ENCODE data around the gene OR4C16. TPM values are rescaled to one million over a fixed set of nuclear protein-coding genes. Genes with fewer than 3 reads are reported as not detected.

Gene OR4C16, protein sequence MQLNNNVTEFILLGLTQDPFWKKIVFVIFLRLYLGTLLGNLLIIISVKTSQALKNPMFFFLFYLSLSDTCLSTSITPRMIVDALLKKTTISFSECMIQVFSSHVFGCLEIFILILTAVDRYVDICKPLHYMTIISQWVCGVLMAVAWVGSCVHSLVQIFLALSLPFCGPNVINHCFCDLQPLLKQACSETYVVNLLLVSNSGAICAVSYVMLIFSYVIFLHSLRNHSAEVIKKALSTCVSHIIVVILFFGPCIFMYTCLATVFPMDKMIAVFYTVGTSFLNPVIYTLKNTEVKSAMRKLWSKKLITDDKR
- not detected for total RNA-seq

DNA sequence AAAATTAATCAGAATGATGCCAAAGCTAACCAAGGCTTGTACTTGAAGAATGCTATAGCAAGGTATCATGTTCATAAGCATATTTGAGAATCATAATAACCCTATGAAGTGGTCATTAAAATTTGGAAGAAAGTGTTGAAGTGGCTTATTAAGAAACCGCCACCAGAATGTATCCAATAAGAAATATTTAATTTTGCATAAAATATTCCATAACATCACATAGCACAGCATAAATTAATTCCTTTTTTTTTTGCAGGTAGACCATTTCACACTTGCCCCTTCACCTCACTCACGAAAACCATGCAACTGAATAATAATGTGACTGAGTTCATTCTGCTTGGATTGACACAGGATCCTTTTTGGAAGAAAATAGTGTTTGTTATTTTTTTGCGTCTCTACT is at the start of gene OR4C16:
Gene OR4C16, plus strand, starts transcription at position 301 of the 400 bp plus-strand sequence. Its CDS starts 0 bp downstream, at position 301.
- Histone ChIP-seq H3K9me3 (no peaks in the 10 kb centered on the region), H3K27ac (no peak within 1 kb of the TSS), H3K4me3 (no peak within 1 kb of the TSS), H3K36me3 (no peaks in the 10 kb centered on the region), H3K27me3 (no peaks in the 10 kb centered on the region), H3K4me1 (no peaks in the 10 kb centered on the region)
- intact Hi-C loops (cut with DNase I; ENCODE audit: low total_unique reads): no loop called here
- TF ChIP-seq, protein P1, sequence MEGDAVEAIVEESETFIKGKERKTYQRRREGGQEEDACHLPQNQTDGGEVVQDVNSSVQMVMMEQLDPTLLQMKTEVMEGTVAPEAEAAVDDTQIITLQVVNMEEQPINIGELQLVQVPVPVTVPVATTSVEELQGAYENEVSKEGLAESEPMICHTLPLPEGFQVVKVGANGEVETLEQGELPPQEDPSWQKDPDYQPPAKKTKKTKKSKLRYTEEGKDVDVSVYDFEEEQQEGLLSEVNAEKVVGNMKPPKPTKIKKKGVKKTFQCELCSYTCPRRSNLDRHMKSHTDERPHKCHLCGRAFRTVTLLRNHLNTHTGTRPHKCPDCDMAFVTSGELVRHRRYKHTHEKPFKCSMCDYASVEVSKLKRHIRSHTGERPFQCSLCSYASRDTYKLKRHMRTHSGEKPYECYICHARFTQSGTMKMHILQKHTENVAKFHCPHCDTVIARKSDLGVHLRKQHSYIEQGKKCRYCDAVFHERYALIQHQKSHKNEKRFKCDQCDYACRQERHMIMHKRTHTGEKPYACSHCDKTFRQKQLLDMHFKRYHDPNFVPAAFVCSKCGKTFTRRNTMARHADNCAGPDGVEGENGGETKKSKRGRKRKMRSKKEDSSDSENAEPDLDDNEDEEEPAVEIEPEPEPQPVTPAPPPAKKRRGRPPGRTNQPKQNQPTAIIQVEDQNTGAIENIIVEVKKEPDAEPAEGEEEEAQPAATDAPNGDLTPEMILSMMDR (IDR thresholded peaks at IDR 0.05): no peak
- no peak for DNase-seq

- no peaks in the 10 kb centered on the region for H3K36me3 ChIP-seq
- H3K4me3 ChIP-seq: no peak within 1 kb of the TSS
- TF ChIP-seq POLR2A (IDR thresholded peaks at IDR 0.05): no peak
- TF ChIP-seq, protein P1 (IDR thresholded peaks at IDR 0.05): no peak
- intact Hi-C loops (cut with DNase I; ENCODE audit: low total_unique reads): no loop called here
- DNase-seq: no peak
- H3K27ac ChIP-seq: no peak within 1 kb of the TSS
- H3K27me3 ChIP-seq: no peaks in the 10 kb centered on the region
- H3K4me1 ChIP-seq: no peaks in the 10 kb centered on the region
- no peaks in the 10 kb centered on the region for H3K9me3 ChIP-seq
Measured at GRCh38 chr11:55554169-55554568, 17.8 kb upstream of the OR4C16 start, which contains the start of gene OR4C15. TSS of gene OR4C15 (plus strand) at chr11:55554469. CDS start at chr11:55554469, 0 bp downstream.

DNA sequence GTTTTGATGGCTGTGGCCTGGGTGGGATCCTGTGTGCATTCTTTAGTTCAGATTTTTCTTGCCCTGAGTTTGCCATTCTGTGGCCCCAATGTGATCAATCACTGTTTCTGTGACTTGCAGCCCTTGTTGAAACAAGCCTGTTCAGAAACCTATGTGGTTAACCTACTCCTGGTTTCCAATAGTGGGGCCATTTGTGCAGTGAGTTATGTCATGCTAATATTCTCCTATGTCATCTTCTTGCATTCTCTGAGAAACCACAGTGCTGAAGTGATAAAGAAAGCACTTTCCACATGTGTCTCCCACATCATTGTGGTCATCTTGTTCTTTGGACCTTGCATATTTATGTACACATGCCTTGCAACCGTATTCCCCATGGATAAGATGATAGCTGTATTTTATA is 620 bp downstream of the OR4C16 start:
- TF ChIP-seq, protein P1 (IDR thresholded peaks at IDR 0.05): no peak
- no peak for TF ChIP-seq POLR2A (IDR thresholded peaks at IDR 0.05)
- no peaks in the 10 kb centered on the region for H3K27me3 ChIP-seq
- no peaks in the 10 kb centered on the region for H3K4me1 ChIP-seq
- intact Hi-C loops (cut with DNase I; ENCODE audit: low total_unique reads): no loop called here
- H3K9me3 ChIP-seq: no peaks in the 10 kb centered on the region
- H3K36me3 ChIP-seq: no peaks in the 10 kb centered on the region
- no peak overlapping the region for H3K27ac ChIP-seq
- no peak for DNase-seq
- H3K4me3 ChIP-seq: no peak overlapping the region

- no peak for DNase-seq
- Histone ChIP-seq H3K27me3 (no peaks in the 10 kb centered on the region), H3K27ac (no peak within 1 kb of the TSS), H3K4me1 (no peaks in the 10 kb centered on the region), H3K4me3 (no peak within 1 kb of the TSS), H3K9me3 (no peaks in the 10 kb centered on the region), H3K36me3 (no peaks in the 10 kb centered on the region)
- TF ChIP-seq, protein P1 (IDR thresholded peaks at IDR 0.05): no peak
- TF ChIP-seq POLR2A (IDR thresholded peaks at IDR 0.05): no peak
- intact Hi-C loops (cut with DNase I; ENCODE audit: low total_unique reads): no loop called here
Measured at GRCh38 chr11:55607545-55607944, 35.6 kb downstream of the OR4C16 start, which contains the start of gene OR4C11. TSS of gene OR4C11 (minus strand) at chr11:55607645. CDS start at chr11:55604373, 3,272 bp downstream.

Other genes with a start within 250 kb of the OR4C16 start
- not detected for gene OR4A16, start 228.9 kb upstream of the OR4C16 start, total RNA-seq
- not detected for gene OR4A15, start 204.2 kb upstream of the OR4C16 start, total RNA-seq
- not detected for gene OR4C15, start 17.7 kb upstream of the OR4C16 start, total RNA-seq
- gene OR4C11, start 35.5 kb downstream of the OR4C16 start, total RNA-seq: not detected
- gene OR4P4, start 63.0 kb downstream of the OR4C16 start, total RNA-seq: not detected
- not detected for gene OR4S2, start 76.2 kb downstream of the OR4C16 start, total RNA-seq
- not detected for gene OR4C6, start 90.1 kb downstream of the OR4C16 start, total RNA-seq
- not detected for gene OR5D13, start 201.3 kb downstream of the OR4C16 start, total RNA-seq
- gene OR5D14, start 223.4 kb downstream of the OR4C16 start, total RNA-seq: not detected
- not detected for gene OR5L1, start 239.2 kb downstream of the OR4C16 start, total RNA-seq
- gene OR5D18, start 247.5 kb downstream of the OR4C16 start, total RNA-seq: not detected

All from uterus (tissue), 4 donors.